Epithelial cell of esophagus (primary cell): Measurements from ENCODE around the gene CPT1C.

Experiments
- DNase-seq: peaks from one replicate; pipeline ENCODE4 v3.0.0; 2010; ENCODE audit warnings: low read depth
- H3K4me3 ChIP-seq: 2 replicates; pipeline ENCODE4 v1.5.1; 2011; ENCODE audit warnings: mild to moderate bottlenecking, low read length, control low read depth
- TF ChIP-seq, protein P1 (sequence below): IDR thresholded peaks from 2 replicates; pipeline ENCODE4 v1.5.1; 2011; ENCODE audit warnings: low read depth, mild to moderate bottlenecking, low read length, control low read depth, inconsistent platforms; ENCODE audit not compliant: insufficient read depth; ENCODE audit errors: missing control alignments

CPT1C gene

GRCh38 chr19:49690656-49691242 lies at the start of gene CPT1C:
Gene CPT1C (plus strand): TSS chr19:49691116. CDS start chr19:49692253, 1,137 bp downstream.
- DNase-seq, result peak; percentile 78
- H3K4me3 ChIP-seq, result peak within 1 kb of the TSS; percentile 57
- TF ChIP-seq, protein P1, sequence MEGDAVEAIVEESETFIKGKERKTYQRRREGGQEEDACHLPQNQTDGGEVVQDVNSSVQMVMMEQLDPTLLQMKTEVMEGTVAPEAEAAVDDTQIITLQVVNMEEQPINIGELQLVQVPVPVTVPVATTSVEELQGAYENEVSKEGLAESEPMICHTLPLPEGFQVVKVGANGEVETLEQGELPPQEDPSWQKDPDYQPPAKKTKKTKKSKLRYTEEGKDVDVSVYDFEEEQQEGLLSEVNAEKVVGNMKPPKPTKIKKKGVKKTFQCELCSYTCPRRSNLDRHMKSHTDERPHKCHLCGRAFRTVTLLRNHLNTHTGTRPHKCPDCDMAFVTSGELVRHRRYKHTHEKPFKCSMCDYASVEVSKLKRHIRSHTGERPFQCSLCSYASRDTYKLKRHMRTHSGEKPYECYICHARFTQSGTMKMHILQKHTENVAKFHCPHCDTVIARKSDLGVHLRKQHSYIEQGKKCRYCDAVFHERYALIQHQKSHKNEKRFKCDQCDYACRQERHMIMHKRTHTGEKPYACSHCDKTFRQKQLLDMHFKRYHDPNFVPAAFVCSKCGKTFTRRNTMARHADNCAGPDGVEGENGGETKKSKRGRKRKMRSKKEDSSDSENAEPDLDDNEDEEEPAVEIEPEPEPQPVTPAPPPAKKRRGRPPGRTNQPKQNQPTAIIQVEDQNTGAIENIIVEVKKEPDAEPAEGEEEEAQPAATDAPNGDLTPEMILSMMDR, result no peak

- TF ChIP-seq, protein P1, result no peak
- peak; percentile 100 for DNase-seq
- H3K4me3 ChIP-seq, result peak within 1 kb of the TSS; percentile 92
Measured at GRCh38 chr19:49641688-49642491, 49.0 kb upstream of the CPT1C start, which contains the start of gene SCAF1. Gene SCAF1 (plus strand): TSS chr19:49642209. CDS start chr19:49645027, 2,818 bp downstream.

DNA sequence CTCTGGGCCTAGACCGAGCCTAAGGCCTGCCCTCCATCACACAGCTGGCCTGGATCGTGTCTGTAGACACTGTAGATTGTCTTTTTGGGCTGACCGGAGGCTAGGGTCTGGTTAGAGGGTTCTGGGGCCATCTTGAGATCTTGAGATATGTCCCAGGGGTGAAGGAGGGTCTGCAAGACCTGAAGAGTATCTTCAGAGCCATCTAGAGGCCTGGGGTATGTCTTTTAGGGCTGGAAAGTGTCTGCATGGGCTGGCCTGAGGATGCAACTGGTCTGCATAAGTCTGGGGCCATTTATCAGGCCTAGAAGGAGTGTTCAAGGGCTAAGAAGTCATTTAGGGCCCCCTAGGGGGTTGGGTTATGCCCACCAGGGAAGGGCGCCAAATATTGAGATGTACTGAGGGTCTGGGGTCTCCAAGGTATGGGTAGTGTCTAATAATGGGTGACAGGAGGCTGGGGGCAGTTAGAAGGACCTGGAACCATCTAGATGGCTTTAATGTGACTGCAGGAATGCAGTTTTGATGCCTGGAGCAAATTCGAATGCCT lies 48.4 kb upstream of the CPT1C start:
- DNase-seq, result no peak
- peak overlapping the region; percentile 92 for H3K4me3 ChIP-seq
- TF ChIP-seq, protein P1, result no peak

DNA sequence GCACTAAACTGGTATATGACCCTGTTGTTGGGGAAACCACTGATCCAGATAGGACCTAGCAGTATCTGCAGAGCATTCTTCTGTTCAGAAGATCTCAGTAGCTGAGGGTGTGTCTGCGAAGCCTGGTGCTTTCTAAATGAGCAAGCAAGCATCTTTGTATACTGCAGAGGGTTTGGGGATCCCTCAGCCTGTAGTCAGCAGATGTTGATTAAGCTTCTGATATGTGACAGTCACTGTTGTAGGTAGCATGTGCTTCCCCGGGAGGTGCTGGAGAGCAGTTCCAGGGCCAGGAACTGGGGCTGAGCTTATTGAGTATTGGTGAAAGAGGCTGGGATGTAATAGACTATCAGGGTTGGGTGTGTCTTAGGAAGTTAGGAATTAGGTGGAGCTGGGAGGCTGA lies 47.5 kb upstream of the CPT1C start:
- no peak for DNase-seq
- H3K4me3 ChIP-seq, result peak overlapping the region; percentile 7
- TF ChIP-seq, protein P1, result no peak

- no peak for DNase-seq
- TF ChIP-seq, protein P1, result no peak
- no peak overlapping the region for H3K4me3 ChIP-seq
Measured at GRCh38 chr19:49645592-49645991, 45.3 kb upstream of the CPT1C start.

- no peak for DNase-seq
- TF ChIP-seq, protein P1, result no peak
- H3K4me3 ChIP-seq, result no peak overlapping the region
Measured at GRCh38 chr19:49645995-49646394, 44.9 kb upstream of the CPT1C start.
